HepG2 (cell line): ENCODE data around the gene AFF4. TPM values are rescaled to one million over a fixed set of nuclear protein-coding genes. Genes with fewer than 3 reads are reported as not detected.
A peak's percentile ranks its signal among the peaks of the same experiment; 100 is the strongest.
"Not testable (repeated sequence)": the region's sequence is repeated elsewhere in the genome, so short reads cannot be mapped to it uniquely, and the experiment has no call there.

Experiments used
- ATAC-seq: fragments of 200-7000 bp; cut with Tn5 transposase; 3 replicates; pipeline ENCODE4 v1.9.1; 2020; ENCODE audit warnings: mild to moderate bottlenecking, moderate library complexity
- BruUV-seq: library from RNA; stranded (reverse); fragments of 400-500 nt; replicated peaks from 2 replicates; lab custom pipeline; 2021; lab: Mats Ljungman, UMichigan
- CTCF ChIA-PET: fragments of 300-600 bp; formaldehyde crosslinking; extraction: SDS; loops from one replicate; lab custom pipeline; 2021; ENCODE audit warnings: low total read pairs, inconsistent platforms, low intra/inter-chr PET ratio; lab: Yijun Ruan, JAX
- POLR2A ChIA-PET: fragments of 350-600 bp; sonication (Branson Sonifier 250); formaldehyde crosslinking; loops from one replicate; lab custom pipeline; 2020; ENCODE audit warnings: antibody characterized with exemption, inconsistent platforms; lab: Yijun Ruan, JAX
- DNase-seq: peaks from one replicate; pipeline ENCODE4 v3.0.0-alpha.2; 2015; ENCODE audit warnings: low spot score
- FAIRE-seq: peaks from 3 replicates; lab custom pipeline; 2011; peaks lifted over from hg19 to GRCh38; lab: Jason Lieb, UNC
- H2AFZ ChIP-seq: one replicate; pipeline ENCODE4 v1.6.1; 2011; ENCODE audit warnings: low read length, inconsistent platforms
- H3K27ac ChIP-seq: fragments of 300-600 bp; 3 replicates; pipeline ENCODE4 v1.8.0; 2011; ENCODE audit warnings: mixed run types, mild to moderate bottlenecking, mixed read lengths, low read length, inconsistent platforms; ENCODE audit not compliant: insufficient read depth; ENCODE audit errors: extremely low read length
- H3K27me3 ChIP-seq, 2 experiments: fragments of 200-600 bp in 1 of 2; 2 replicates in 1 of 2; 3 replicates in 1 of 2; pipeline versions ENCODE4 v1.6.0 to v1.8.0; 2011; ENCODE audit warnings: low read length in 2 of 2, mild to moderate bottlenecking in 2 of 2, moderate library complexity in 2 of 2, inconsistent platforms in 1 of 2; ENCODE audit not compliant: insufficient read depth in 2 of 2, control insufficient read depth in 1 of 2
- H3K36me3 ChIP-seq, 2 experiments: fragments of 200-600 bp in 1 of 2; replicated peaks in 1 of 2; 2 replicates in 1 of 2; 3 replicates in 1 of 2; pipeline versions ENCODE4 v1.5.1 to v1.8.0; 2011; ENCODE audit warnings: low read length in 2 of 2, inconsistent platforms in 1 of 2; ENCODE audit not compliant: insufficient read depth in 2 of 2, control insufficient read depth in 1 of 2
- H3K4me1 ChIP-seq: 2 replicates; pipeline ENCODE4 v1.5.1; 2012; ENCODE audit warnings: low read length, inconsistent platforms; ENCODE audit not compliant: insufficient read depth
- H3K4me2 ChIP-seq: 2 replicates; pipeline ENCODE4 v1.6.0; 2011; ENCODE audit warnings: low read depth, low read length, inconsistent platforms
- H3K4me3 ChIP-seq, 3 experiments: fragments of 200-600 bp in 1 of 3; sonication (generic), shearing (Covaris generic) in 1 of 3; replicated peaks in 1 of 3; 2 replicates each; pipeline ENCODE4 v1.5.1; 2011 to 2016; ENCODE audit warnings: low read length in 3 of 3, inconsistent platforms in 2 of 3, low read depth in 2 of 3, mild to moderate bottlenecking in 2 of 3, control low read depth in 1 of 3, mixed read lengths in 1 of 3; ENCODE audit not compliant: insufficient read depth in 1 of 3
- H3K79me2 ChIP-seq: one replicate; pipeline ENCODE4 v1.6.1; 2011; ENCODE audit warnings: low read length, inconsistent platforms; ENCODE audit not compliant: insufficient read depth
- H3K9ac ChIP-seq: 2 replicates; pipeline ENCODE4 v1.6.0; 2011; ENCODE audit warnings: mild to moderate bottlenecking, low read depth, low read length, inconsistent platforms; ENCODE audit not compliant: insufficient read depth
- H3K9me3 ChIP-seq: 2 replicates; pipeline ENCODE4 v1.5.1; 2012; ENCODE audit warnings: mild to moderate bottlenecking, low read length
- H4K20me1 ChIP-seq: 2 replicates; pipeline ENCODE4 v1.6.0; 2011; ENCODE audit warnings: inconsistent platforms, mild to moderate bottlenecking, low read length, moderate library complexity; ENCODE audit not compliant: insufficient read depth
- CBX2 ChIP-seq, 2 experiments: fragments of 200-600 bp in 1 of 2; sonication (generic); formaldehyde crosslinking in 1 of 2; IDR thresholded peaks; 2 replicates each; pipeline versions ENCODE4 v1.7.0 to v1.8.1; 2018 to 2022; ENCODE audit warnings: low read depth in 2 of 2, low read length in 1 of 2, mild to moderate bottlenecking in 1 of 2, missing genetic modification reagents in 1 of 2
- FLYWCH1 ChIP-seq: sonication (generic); formaldehyde crosslinking; IDR thresholded peaks from 2 replicates; pipeline ENCODE4 v1.8.1; 2023; ENCODE audit warnings: mild to moderate bottlenecking, missing genetic modification reagents
- TOPORS ChIP-seq: sonication (generic); formaldehyde crosslinking; IDR thresholded peaks from 2 replicates; pipeline ENCODE4 v1.8.0; 2023; ENCODE audit warnings: mild to moderate bottlenecking, missing genetic modification reagents
- ZNF207 ChIP-seq: fragments of 450-650 bp; IDR thresholded peaks from 2 replicates; pipeline ENCODE4 v1.6.1; 2016; ENCODE audit warnings: antibody characterized with exemption, borderline replicate concordance
- ZNF510 ChIP-seq: sonication (generic); formaldehyde crosslinking; IDR thresholded peaks from 2 replicates; pipeline ENCODE4 v1.4.0; 2020; ENCODE audit warnings: low read depth, mild to moderate bottlenecking, missing genetic modification reagents
- WGBS: methylation state at CpG from one replicate; pipeline ENCODE4 v1.1.6; 2017; ENCODE audit warnings: low lambda C conversion rate; 5-methylcytosine and 5-hydroxymethylcytosine counted together
- in situ Hi-C: cut with HindIII; loops from 2 replicates; pipeline ENCODE4 v1.10.0; 2017; ENCODE audit warnings: low pct_unique_long_range_greater_than_20kb; ENCODE audit not compliant: extremely low pct_ligation_motif_present
- intact Hi-C: fragments of 100-400 bp; cut with micrococcal nuclease; formaldehyde crosslinking; loops from one replicate; pipeline ENCODE4 v1.10.0; 2022; ENCODE audit not compliant: unreplicated experiment
- polyA plus RNA-seq, 8 experiments: library from polyadenylated mRNA; depleted of rRNA in 3 of 8; stranded (reverse) in 7 of 8; unstranded in 1 of 8; fragments of >200 nt; fragmentation: Illumina TruSeq in 4 of 8; extraction: Trizol in 4 of 8; gene quantifications; 2 replicates each; pipeline versions ENCODE4 v1.2.1 to v1.2.3, GENCODE V29; 2011 to 2016; ENCODE audit warnings: low read depth in 4 of 8, missing spikeins in 1 of 8, mixed read lengths in 1 of 8; ENCODE audit not compliant: insufficient read depth in 1 of 8
- total RNA-seq, 5 experiments: library from RNA; depleted of rRNA; stranded (reverse); fragments of >200 nt; fragmentation: Illumina TruSeq; extraction: Trizol; gene quantifications; 2 replicates each; pipeline ENCODE4 v1.2.3, GENCODE V29; 2016; ENCODE audit warnings: low read depth in 1 of 5

The AFF4 gene
- total and polyA plus RNA-seq, 2 of the 13 experiments (the other 11 are each of a cell fraction or from before 2014, with no cell fraction given), result 22.1 to 25.5 TPM

GRCh38 chr5:132976852-132977251, 13.4 kb upstream of the AFF4 start:
- no peaks in the 10 kb centered on the region; a peak in 1 of 5 replicates for H3K27me3 ChIP-seq
- in situ Hi-C loops (no loop called here), intact Hi-C loops (no loop called here)
- no peaks in the 10 kb centered on the region for H4K20me1 ChIP-seq
- H3K9ac ChIP-seq, result no peak overlapping the region
- no peak overlapping the region for H3K27ac ChIP-seq
- no peak for FAIRE-seq
- CTCF ChIA-PET, result no interaction called here
- TF ChIP-seq ZNF510 (CRISPR knock-in tag) (peak; percentile 81; the same call in 1 of the 2 replicates), TOPORS (CRISPR knock-in tag) (no peak), ZNF207 (no peak), CBX2 (IDR thresholded peaks at IDR 0.05; ENCODE audit: low read depth, low read length) (no peak), CBX2 (CRISPR knock-in tag; IDR thresholded peaks at IDR 0.05; ENCODE audit: low read depth) (no peak), FLYWCH1 (CRISPR knock-in tag) (no peak)
- peaks cover 11% of the 10 kb centered on the region for H3K4me1 ChIP-seq
- no peaks in the 10 kb centered on the region for H3K79me2 ChIP-seq
- H3K36me3 ChIP-seq, result no peaks in the 10 kb centered on the region
- no peak for DNase-seq
- ATAC-seq, result no peak
- WGBS, result 62% methylated on average over 3 of the region's 3 CpGs
- POLR2A ChIA-PET, result no interaction called here
- no peak overlapping the region for H2AFZ ChIP-seq
- no peak overlapping the region for H3K4me3 ChIP-seq
- no peaks in the 10 kb centered on the region for H3K9me3 ChIP-seq
- H3K4me2 ChIP-seq, result no peak overlapping the region
- no TSS peak for BruUV-seq

- intact Hi-C loops, H3K79me2 ChIP-seq, H3K9me3 ChIP-seq, CTCF ChIA-PET, H4K20me1 ChIP-seq, ATAC-seq, H3K36me3 ChIP-seq, H3K4me3 ChIP-seq, H3K27me3 ChIP-seq, FAIRE-seq, BruUV-seq, H3K27ac ChIP-seq, DNase-seq, in situ Hi-C loops, H2AFZ ChIP-seq, H3K9ac ChIP-seq: not testable (repeated sequence)
- Histone ChIP-seq H3K4me2 (peak overlapping the region; percentile 53), H3K4me1 (peaks cover 17% of the 10 kb centered on the region)
- WGBS, result 72% methylated on average over 7 of the region's 7 CpGs
- POLR2A ChIA-PET, result interaction anchor here (0.6 to 3.8 kb wide), 3 partner anchors 9 to 79 kb away, joined by 3 to 20 read pairs (median 3); partner anchors contain the start of genes AFF4 and HSPA4
Measured at GRCh38 chr5:132972436-132972828, 9.0 kb upstream of the AFF4 start.
